Activated CD4-positive, alpha-beta T cell treated with anti-CD3 and anti-CD28 coated beads, Interleukin-2, amount 50 U/mL, for 24 hours (primary cell): Measurements from ENCODE around the gene UBE3C.
"Not testable (repeated sequence)": the region's sequence is repeated elsewhere in the genome, so short reads cannot be mapped to it uniquely, and the experiment has no call there.

ENCODE experiments used
- DNase-seq, 2 donors: peaks; one replicate each; pipeline ENCODE4 v3.0.0-alpha.2; 2020; ENCODE audit warnings: low read depth in 1 of 2, low spot score in 1 of 2

The UBE3C gene

DNA sequence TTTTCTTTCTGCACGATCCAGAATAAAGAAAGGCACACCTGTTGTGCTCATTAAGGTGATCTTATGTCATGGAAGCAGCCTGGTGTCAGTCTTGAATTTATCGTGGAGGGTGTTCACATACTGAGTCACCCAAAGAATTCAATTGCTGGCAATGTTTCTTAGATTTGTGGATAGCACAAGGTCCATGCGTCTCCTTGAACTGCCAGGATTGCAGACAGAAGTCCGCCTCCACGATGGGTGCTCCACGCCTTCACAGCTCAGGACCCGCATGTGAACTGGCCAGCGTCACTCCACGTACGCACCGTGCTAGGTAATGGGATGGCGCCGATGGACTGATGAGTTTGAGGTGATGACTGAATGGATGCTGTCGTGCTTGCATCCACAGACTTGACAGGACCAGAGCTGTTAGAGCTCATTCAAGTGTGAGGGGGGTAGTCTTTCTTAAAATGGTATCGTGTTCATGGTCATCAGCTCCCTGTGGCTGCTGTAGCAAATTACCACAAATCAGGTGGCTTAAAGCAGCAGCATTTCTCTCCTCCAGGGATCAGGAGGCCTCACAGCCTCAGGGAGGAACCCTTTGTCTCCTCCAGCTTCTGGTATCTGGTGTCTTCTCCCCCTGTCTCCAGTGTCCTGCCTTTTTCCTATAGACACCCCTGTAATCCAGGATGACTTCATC lies 132.7 kb downstream of the UBE3C start:
- no peak for DNase-seq

DNA sequence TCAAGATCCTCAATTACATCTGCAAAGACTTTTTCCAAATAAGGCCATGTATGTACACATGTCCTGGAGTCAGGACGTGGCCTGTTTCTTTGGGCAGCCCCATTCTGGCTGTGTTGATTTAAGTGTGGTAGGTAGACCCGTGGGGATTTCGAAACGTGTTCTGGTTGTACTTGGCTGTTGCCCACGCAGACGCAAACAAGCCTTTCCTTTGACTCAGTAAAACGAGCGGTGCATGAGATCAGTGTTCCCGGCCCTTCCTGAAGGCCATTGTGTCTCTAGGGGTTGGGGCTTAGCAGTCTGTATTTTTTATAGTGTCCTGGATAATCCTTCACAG lies 133.2 kb downstream of the UBE3C start:
- no peak for DNase-seq

DNA sequence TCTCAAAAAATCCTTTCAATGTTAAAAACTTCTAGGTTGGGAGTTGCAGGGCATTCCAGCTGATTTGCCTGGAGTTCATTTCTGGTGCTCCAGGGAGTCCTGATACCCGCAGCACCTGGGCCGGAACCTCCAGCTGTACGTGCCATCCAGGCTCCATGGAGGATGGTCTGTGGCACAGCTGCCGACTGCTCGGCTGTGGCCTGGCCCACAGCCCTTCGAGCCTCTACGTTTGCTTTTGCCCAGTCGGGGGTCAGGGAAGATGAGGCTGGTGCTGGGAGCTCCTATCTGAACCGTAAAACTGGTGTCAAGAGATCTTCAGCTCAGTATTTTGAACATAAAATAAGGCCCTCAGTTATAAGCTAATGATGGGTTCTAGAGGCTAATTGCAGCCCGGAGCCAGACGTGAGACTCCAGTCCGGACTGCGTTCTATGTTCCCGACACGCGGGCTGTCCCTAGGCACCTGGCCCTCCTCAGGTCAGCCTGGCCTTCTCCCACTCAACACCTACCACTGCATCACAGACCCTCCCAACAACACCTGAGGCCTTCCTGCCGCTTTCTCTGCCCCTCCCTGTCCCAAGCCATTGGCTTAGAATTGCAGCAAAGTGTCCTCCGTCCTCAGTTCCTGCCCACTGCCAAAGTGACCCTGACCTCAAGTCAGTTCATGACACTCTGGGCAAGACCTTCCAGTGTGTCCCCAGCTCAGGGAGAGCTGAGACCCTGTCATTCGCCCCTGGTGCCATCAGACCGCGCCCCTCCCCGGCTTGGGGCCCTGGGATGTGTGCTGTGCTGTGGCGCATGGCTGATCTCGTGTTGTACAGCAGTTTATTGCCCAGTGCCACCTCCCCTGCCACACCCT lies 133.9 kb downstream of the UBE3C start:
- no peak for DNase-seq

DNA sequence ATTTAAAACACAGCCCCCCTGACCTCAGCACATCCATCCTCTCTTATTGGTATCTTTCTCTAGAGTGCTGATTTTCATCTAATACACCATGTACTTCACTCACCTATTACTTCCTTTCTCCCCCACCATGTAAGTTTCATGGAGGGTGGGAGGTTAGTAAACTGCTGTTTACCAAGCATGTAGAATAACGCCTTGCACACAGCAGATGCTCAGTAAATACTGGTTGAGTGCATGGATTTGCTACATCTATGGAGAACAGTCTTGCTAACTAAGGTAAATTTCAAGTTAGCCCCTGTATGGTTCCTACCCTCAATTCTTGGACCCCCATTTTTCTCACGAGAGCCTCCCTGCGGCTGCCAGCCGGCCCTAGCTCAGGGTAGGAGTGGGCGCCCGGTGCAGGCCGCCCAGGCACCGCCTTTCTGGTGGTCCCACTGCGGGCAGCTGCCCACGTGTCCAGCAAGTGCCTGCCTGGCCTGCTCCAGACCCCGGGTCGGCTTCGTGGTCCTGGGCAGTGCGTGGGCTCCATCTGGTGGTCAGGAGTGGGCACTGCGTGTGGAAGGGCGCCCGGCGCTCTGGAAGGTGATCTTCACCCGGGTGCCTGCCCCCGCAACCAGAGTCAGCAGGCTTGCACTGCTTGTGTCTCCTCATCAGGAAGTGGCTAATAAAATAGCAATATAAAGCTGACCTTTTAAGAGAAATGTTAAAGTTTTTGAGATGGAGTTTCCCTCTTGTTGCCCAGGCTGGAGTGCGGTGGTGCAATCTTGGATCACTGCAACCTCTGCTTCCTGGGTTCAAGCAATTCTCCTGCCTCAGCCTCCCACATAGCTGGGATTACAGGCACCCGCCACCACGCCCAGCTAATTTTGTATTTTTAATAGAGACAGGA lies 134.7 kb downstream of the UBE3C start:
- DNase-seq, result peak; percentile 42 to 45

DNA sequence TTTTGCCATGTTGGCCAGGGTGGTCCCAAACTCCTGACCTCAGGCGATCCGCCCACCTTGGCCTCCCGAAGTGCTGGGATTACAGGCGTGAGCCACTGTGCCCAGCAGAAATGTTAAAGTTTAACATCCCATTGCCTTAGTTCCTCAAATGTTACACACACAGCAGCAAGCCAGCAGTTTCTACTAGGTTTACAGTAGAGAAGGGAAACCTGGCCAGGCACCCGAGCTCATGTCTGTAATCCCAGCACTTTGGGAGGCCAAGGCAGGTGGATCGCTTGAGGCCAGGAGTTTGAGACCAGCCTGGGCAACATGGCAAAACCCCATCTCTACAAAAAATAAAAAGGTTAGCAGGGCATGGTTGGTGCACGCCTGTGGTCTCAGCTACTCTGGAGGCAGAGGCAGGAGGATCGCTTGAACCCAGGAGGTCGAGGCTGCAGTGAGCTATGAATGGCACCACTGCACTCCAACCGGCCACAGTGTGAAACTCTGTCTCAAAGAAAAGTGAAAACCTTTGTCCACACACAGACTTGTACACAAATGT lies 135.4 kb downstream of the UBE3C start:
- not testable (repeated sequence) for DNase-seq

DNA sequence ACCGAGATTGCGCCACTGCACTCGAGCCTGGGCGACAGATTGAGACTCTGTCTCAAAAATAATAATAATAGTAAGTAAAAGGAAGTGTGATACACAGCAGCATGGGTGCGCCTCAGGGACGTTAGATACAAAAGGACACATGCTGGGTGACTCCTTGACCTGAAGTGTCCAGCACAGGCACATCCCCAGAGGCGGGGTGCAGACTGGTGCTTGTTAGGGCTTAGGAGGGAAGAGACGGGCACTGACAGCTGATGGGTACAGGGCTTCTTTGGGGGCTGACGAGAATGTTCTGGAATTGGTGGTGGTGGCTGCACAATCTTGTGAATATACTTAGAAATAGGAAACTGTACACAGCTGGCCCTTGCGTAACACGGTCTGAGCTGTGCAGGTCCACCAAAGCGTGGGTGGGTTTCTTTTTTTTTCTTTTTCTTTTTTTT lies 136.3 kb downstream of the UBE3C start:
- DNase-seq, result no peak

DNA sequence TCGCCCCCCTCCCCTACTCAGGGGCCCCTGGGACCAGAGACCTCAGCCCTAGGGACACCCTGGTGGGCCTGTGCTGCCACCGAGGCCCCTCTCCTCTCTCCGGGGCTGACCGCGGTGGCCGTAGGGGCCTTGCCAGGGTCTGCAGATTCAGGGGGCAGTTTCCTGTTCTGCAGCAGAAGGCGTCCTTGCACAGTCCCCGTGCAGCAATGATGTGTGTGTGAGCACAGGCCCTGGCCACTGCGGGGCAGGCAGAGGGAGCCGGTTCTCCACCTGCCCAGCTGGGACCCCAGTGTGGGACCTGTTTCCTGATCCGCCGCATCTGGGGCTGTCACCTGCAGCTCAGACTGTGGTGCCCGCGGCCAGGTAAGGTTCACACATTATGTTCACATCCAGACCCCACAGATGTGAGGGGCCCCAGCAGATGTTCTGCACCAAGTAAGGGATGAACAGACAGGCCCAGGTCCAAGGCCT lies 137.4 kb downstream of the UBE3C start:
- no peak for DNase-seq

DNA sequence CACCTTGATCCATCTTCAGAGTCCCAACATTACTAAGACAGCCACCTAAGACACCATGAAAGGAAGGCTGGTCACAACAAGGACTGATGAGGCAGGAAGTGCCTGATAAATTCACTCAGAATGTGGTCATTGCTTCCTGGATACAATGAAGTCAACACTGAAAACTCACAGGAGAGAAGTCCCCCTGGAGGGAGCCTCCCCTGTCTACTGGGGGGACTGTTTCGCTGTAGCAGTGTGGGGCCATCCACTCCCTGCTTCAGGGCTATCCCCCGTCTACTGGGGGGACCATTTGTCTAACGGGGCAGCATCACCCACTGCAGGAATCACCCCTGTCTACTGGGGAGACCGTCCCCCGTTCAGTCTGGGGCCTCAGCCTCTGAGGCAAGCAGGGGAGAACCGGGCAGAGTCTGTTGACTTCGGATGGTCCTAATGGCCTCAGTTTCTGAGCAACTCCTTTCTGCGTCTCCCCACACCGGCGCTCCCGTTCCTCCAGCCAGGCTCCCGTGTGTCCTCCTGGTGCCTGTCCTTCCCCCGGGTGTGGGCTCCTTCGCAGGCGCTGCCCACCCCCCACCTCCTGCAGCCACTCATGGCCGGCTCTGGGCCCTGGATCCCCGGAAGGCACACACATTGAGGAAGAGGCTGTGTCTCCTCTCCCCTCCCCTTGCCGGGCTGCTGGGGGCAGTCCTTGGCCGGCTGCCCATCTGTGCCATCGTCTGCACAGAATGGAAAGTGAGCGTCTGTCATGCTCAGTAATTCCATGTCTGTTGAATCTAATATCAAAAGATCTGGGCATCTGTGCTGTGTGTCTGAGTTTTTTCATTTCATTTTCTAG lies 138.2 kb downstream of the UBE3C start:
- DNase-seq, result no peak

DNA sequence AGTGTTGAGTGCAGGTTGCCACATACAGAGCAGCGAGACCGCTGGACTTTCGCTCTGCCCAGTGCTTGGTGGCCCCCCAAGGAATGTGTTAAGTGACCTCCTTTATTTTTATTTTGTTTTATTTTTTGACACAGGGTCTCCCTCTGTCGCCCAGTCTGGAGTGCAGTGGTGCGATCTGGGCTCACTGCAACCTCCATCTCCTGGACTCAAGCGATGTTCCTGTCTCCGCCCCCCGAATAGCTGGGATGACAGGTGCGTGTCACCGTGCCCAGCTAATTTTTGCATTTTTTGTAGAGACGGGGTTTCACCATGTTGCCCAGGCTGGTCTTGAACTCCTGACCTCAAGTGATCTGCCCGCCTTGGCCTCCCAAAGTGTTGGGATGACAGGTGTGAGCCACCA lies 138.8 kb downstream of the UBE3C start:
- not testable (repeated sequence) for DNase-seq

DNA sequence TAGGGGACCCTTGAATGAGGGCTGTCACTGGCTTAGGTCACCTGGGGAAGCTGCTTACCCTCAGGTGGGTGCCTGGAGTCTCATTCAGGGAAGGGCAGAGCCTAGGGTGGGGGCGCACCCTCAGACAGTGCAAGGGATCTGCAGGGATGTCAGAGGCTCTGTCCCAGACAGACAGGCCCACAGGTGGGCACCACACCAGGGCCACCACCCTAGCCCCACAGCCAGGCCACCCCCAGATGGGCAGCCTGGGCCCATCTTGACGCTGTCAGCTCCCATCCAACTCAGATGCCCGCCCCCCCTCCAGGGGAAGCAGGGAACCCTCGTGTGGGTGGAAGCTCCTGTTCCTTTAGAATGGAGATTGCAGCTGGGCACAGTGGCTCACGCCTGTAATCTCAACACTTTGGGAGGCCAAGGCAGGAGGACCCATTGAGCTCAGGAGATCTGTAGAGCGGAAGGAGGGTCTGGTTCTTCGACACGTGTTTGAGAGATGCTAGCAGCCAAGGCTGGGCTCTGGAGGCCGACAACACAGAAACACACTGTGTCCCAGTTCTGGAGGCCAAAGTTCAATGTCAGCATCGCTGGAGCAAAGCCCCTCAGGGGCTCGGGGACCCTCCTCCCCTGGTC lies 139.6 kb downstream of the UBE3C start:
- no peak for DNase-seq

DNA sequence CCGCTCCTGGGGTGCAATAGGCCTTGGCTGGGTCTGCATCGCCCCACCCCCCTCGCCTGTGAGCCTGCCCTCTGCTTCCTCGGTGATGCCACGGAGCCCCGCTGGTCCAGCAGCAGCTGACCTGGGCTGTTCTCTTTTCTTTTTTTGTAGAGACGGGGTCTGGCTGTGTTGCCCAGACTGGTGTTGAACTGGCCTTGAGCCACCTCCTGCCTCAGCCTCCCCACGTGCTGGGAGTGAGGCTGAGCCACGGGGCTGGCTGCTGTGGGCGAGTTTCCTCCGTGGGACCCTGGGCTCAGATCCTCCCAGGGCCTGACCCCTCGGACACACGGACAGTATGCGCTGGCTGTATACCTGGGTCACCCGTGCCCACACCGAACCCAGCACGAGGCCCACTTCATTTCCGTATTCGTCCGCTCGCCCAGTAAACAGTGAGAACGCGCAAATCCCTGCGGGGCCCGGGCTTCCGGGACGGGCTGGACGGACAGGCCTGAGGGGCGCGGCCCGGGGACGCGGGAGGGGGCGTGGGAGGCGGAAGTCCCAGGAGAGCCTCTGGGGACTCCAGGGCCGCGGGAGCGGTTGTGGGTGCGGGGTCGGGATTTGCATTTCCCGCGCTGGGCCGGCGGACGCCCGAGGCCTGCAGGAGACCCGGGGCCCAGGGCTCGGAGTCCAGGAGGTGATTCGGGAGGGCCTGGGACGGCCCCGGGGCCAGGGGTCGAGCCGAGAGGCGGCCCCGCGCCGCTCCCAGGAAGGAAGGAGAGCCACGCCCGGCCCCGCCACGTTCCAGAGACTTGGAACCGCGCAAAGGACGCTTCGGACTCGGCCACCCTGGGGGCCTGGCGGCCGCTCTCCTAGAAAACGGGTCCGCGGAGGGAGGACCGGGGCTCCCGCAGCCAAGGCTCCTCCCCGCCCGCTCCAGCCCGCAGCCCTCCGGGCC lies 140.3 kb downstream of the UBE3C start:
- no peak for DNase-seq

DNA sequence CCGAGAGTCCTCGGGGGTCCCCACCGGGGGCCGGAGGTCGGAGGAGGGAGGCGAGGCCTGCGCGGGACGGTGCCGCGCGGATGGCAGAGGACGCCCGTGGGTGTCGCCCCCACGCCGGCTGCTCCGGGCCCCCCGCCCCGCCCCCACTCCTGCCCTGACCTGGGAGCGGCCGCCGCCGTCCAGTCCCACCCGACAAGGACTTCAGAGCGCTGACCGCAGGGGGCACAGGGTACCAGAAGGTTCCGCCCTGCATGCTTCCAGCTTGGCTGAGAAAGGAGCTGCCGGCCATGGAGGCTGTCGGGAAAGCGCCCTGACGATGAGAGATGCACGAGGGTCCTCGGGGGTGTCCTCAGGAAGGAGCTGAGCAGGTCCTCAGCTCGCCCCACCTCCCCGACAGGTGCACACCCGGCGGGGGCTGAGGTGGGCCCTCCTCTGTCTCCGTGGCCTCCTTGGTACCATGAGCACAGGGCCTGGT lies 141.1 kb downstream of the UBE3C start:
- no peak for DNase-seq

DNA sequence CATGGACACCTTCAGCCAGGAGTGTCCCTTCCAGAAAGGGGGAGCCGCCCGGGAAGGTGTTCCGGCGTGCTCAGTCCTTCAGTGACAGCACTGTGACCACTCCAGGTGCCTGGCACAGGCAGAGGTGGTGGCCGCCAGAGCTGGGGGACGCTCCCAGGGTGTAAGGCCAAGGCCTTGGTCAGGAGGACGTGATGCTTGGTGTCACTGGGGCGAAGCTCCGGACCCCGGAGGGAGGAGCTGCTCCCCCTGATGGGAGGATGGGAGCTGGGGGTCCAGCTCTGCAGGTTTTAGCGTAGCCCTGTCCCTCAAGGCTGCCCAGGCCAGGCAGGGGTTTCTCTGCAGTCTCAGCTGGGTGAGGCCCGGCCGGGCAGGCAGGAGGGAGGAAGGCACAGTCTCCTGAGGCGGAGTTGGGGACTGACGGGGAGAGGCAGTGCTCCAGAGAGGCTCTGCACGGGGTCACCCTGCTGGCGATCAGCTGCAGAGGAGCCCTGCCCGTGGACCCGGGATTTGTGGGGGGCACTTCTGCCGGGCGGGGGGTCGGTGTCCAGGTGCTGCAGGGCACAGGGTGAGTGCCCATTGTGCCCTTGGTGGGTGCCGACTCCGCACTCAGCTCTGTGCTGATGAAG lies 141.6 kb downstream of the UBE3C start:
- DNase-seq, result no peak

DNA sequence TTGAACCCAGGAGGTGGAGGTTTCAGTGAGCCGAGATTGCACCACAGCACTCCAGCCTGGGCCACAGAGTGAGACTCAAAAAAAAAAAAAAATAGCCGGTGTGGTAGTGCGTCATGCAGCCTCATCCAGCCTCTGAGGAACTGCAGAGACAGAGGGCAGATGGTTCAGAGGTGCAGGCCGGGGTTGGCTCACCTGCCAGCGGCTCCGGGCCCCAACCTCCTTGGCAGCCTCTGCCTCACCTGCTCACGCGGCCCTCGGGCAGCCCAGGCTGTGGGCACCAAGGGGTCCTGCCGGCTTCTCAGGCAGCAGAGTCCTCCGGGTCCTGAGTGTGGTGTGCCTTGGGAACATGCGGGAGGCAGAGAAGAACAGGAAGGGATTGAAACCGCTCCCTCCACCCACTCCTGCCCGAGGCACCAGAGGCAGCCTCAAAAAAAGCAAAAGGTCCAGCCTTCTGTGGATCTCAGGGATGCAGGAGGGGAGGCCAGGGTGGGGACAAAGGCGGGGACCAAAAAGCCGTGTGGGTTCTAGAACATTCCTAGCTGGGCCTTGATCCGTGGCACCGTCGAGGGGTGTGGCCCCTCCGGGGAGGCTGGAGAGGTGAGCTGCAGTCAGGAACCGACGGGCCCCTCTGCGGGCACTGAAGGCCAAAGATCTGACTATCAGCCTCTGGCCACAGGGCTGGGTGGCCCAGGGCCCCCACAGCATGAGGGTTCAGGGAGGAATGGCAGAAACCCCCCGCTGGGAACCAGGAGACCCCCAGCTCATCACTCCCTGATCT lies 142.7 kb downstream of the UBE3C start:
- no peak for DNase-seq

DNA sequence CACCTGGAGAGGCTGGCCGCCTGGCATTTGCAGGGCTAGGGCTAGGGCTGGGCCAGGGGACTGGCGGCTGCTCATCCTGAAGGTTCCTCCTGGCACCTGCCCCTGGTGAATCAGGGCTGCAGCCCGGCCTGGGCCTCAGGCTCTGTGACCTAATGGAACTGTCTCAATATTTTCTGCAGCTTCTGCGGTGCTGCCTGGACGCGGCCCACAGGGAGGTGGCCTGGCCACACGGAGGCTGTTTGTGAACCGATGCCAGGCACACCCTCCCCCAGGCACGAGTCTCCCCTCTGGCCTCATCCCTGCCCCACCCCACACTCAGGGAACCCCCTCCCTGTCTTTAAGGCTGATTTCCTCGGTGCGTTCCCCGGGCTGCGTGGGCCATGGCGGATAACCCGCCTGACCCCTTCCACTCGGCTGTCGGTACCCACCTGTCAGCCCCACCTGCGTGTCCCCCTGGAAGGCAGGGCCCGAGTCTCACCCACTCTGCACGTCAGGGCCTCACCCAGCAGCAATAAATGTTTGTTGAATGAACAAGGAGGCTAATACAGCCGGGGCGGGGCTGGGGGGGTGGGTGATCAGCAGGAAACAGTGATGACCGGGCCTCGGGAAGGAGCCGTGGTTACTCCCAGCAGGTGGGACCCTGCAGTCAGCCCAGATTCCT lies 143.5 kb downstream of the UBE3C start:
- no peak for DNase-seq

DNA sequence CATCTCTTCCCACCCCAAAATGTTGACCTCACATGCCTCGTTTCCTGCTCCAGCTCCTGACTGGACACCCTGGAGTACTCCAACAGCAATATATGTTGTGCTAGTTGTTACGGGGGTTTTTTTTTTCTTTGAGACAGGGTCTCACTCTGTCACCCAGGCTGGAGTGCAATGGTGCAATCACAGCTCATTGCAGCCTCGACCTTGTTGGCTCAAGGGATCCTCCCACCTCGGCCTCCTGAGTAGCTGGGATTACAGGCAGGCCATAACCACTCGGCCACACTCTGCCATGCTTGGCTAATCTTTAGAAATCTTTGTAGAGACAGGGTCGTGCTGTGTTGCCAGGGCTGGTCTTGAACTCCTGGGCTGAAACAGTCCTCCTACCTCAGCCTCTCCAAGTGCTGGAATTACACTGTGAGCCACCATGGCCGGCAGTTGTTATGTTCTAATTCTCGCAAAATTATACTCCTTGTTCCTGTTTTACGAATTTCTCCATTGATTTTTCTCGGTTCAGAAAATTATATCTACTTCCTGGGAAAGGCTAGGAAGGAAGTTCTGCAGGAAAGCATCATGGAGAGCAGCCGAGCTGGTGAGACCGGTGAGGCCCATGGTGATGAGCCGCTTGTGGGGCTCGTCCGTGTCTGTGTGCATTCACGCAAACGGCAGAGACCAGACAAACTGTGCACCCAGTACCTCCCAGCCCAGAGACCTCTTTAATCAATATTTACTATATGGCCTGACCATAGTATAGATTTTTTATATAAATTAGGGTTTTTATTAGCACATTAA lies 145.7 kb downstream of the UBE3C start:
- no peak for DNase-seq
